GM18858 (cell line): ENCODE results near the gene CDH2.

Source experiments
- ATAC-seq: cut with Tn5 transposase; IDR thresholded peaks from one replicate; pipeline ENCODE4 v1.9.1; 2021; ENCODE audit not compliant: unreplicated experiment

Gene CDH2

DNA sequence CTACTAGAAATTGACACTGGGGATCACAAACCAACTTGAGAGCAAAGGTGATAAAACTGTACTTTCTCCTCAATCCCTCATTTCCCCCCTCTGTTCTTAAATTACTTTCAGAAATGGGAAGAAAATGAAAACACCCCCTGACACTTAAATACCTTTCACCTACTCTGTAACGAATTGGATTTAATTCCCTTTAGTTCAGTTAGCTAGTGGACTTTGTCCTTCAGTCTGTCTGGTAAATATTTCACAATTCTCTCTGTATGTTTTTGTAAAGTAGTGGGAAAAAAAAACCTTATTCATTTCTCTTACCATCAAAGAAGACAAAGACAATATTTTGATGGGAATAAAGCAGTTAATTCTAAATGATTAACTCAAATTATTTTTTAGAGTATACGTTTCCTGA is 85.7 kb downstream of the CDH2 start:
- ATAC-seq: no peak

DNA sequence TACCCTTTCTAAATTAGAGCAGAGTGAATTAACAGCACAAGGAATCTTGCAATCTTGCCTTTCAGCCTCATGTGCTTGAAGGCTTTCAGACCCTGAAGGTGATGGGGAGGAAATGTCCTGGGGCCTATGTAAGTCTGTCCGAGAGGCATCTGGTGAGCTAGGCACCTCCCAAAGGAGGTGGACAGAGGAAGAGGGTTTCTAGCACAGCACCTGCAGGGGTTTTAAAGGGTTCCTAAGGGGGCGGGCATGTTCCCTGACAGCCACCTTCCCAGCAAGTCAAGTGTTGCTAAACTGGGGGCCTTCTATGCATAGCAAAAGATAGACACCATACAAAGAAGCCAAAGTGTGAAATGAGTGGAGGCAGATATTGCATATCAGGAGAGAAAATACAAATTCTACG is 88.5 kb downstream of the CDH2 start:
- no peak for ATAC-seq

DNA sequence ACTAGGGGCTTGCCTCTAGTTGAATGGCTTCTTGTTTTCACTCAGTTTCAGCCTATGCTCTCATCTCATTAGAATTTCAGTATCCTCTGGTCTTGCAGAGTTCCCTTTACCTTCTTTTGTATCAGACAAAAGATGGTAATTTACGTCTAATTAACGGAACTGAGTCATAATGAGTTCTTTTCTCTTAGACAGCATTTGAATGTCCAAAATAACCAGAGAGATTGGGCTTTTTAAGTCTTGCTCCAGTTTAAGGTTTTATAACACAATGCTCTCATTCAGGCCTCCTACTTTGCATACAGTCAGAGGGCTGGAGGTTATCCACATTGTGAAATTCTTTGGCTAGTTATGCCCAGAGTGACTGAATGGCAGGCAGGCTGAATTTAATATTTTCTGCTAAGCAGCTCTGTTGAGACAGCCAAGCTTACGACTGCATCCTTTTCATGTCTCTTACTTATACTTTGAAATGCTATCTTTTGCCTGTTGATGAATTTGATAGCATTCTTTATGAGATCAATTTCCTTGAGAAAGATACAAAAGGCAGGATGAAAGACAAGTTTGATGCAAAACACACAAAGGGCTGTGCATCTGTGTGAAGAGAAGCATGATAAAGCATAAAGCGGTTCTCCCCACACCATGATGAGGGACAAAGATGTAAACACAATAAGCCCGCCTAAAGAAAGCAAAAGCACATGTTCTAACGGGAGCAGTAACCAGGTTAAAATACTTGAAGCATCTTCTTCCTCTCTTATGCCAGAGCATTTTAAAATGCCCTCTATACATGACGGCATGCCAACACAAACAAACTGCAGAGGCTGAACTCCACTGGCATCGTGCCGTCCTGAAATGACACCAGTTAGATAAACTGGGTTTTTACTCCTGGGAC is 90.0 kb downstream of the CDH2 start:
- ATAC-seq: no peak

DNA sequence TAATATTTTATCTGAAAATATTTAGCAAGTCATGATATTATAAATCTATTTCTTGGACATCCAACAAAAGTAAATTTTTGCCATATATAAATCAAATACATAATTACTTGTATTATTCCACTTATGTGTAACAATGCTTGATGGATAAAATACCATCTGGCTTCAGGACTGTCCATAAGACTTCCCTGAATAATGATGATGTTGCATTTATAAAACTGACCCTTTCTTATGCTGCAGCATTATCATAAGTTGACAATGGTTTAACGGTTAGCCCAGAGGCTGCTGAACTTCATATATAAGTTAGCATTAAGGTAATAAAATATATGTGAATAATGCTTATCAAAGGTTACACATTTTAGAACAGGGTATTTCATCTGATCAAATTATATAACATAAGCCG is 95.4 kb downstream of the CDH2 start:
- ATAC-seq: no peak

DNA sequence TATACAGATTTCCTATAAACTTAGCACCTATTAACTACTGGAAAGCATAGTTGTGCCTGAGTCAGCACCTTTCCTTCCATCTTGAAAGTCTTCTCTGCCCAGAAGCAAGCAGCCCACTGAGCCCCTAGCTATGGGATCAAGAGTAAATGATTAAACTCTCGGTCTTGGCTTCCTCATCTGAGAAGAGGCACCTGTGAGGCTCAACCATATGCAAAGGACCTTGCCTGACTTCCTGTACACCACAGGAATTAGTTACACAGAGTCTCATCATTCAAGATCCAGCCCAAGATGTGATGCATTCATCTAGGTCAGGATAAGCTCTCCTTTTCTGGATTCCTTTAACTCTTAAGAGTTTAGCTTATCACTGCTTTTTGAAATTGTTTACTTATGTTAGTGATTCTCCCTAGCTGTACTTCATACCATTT is 96.0 kb downstream of the CDH2 start:
- peak; percentile 78 for ATAC-seq

DNA sequence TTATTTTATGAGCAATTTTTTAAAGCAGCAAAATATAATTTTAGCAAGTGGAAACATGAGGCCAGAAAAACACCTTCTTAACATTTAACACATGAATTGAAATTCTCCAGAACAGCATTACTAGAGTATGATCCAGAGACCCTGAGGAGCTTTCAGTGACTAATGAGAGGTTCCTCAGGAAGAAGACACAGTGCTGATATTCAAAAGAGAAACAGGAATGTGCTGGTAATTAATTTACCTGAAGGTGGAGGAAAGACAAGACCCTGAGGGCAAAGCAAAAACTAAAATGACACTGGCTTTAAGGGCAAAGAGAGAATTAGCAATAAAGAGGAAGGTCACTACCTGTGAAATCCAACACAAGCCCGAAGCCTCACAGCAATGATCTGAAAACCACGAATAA is 97.0 kb downstream of the CDH2 start:
- no peak for ATAC-seq

DNA sequence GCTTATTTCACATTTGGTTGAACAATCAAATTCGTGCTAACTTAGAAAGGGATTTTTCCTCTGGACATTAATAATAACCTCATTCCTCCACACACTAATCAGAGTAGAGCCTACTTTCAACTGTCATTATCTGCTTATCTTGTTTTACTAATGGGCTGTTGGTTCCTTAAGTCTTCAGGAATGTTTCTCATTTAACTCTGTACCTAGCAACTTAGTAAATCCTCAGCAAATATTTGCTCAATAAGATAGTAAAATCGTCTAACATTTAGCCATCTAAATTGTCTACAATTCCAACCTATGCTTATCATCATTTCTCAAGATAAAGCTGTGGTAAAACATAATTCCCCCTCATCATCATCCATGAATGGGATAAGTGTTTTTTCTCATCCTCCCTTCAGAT is 98.1 kb downstream of the CDH2 start:
- no peak for ATAC-seq

DNA sequence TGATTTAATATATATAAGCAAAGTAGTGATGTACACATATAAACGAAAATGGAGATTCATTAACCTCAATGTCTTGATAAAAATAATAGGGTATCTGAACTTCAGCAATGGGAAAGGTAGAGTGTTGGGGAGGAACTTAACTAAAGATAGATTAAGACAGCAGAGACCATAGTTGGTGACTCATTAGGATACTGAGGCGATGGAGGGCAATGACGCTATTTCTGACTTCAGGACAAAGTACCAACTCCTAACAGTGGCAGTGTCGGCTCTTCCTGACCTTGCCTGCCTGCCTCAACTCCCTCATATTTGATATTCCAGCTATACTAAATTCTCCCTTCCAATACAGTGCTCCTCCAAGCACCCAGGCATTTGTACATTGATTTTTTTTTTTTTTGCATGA is 98.6 kb downstream of the CDH2 start:
- ATAC-seq: no peak

DNA sequence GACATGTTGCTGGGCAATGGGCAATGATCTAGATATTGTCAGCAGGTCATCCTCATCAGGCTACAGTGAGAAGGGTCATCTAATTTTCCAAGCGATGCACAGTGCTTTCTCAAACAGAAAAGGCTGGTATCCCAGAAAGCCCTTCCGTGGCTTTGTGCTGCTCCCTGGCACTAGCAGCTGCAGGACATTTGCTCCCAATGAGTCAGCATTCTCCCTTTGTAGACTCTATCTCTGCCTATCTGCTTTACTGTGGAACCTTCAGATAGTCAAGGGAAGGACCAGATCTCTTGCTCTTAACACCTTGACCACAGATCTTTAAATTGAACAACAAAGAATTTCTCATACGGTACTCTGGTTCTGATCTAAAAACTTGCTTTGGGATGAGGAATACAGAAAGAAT is 101.4 kb downstream of the CDH2 start:
- ATAC-seq: no peak

DNA sequence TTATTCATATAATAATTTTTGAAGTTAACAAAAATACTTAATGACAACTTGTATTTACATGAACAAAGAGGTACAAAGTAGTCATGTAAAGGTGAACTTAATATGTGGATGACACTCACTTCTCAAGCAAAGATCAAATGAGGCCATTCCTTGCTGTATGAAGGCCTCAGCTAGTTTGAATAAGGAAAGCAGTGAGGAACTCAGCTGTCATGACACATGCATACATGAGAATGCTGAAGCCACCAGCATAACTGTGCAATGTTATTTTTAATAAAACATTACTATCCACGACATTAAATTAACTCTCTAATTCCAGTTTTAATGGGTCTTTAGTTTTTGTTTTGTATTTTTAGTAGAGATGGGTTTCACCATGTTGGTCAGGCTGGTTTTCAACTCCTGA is 102.9 kb downstream of the CDH2 start:
- no peak for ATAC-seq

DNA sequence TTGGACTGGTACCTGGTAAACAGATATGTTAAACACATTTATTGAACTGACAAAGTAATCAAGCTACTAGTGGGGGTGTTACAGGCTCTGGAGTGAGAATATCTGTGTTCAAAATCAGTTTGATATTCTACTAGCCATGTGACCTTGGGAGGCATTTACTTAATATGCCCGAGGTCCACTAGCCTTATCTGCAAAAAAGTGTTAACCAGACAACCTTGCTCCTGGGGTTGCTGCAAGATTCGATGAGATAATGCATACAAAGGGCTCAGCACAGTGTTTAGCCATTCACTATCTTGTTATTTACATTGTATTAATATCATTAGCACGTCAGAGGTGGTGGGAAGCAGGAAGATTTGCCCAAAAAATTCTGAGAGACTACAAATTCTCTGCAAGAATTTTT is 103.3 kb downstream of the CDH2 start:
- ATAC-seq: no peak

DNA sequence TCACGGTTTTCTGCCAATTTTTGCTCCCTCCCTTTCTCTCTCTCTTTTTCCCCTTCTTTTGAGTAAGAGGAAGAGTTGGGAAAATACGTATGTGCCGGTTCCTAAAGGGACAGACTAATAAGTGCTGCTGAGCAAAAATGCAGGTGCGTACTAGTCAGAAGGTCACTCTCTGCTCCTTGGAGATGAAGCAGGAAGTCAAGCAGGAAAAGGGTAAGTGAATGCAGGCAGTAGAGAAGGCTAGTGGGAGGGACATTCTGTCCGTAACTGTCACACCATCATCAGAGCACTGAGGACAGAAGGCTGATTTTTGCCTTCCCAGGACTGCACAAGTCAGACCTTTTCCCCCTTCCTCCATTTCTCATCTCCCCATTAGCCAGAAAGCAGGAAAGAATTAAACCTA is 105.7 kb downstream of the CDH2 start:
- no peak for ATAC-seq

DNA sequence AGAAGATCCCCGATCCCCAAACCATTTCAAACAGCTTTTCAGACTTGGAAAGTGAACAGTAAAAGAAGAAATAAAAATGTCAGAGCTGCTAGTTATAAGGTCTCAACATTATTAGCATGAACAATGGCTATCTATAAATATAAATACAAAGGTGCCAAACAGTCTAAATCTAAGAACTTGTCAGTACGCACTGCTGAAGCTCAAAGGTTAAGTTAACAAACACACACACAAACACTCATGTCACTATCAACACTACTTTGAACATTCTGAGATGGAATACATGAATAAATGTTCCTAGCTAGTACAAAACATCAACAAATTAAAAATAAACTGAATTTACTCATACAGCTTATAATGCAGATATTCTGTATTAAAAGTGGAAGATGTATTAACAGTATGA is 108.7 kb downstream of the CDH2 start:
- no peak for ATAC-seq

DNA sequence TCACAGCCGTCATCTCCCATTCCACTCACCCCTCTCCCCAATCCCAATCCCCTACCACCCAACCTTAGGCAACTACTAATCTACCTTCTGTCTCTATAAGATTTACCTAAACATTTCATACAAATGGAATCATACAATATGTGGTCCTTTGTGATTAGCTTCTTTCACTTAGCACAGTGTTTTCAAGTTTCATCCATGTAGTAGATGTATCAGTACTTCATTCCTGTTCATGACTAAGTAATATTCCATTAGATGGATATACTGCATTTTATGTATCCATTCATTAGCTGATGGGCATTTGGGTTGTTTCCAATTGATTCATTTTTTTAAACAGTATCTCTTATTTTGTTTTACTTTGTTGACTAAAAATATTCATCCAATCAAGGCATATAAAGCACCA is 109.6 kb downstream of the CDH2 start:
- ATAC-seq: no peak

DNA sequence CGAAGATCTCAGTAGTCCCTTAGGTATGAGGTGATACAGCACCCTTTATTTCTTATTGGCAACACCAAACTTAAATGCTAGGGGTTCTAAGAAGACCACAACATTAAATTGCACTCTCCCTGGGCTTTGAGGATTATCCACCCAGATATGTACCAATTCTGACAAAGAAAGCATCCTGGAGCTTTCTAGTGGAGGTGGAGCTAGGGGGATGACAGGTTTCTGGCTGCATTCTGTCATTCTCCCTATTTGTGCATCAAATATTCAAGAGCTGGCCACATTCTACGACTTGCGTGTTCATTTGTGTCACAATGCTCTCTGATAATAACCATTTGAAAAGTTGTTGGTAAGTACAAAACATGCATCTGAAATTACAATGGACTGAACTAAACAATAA is 111.1 kb downstream of the CDH2 start:
- ATAC-seq: no peak

DNA sequence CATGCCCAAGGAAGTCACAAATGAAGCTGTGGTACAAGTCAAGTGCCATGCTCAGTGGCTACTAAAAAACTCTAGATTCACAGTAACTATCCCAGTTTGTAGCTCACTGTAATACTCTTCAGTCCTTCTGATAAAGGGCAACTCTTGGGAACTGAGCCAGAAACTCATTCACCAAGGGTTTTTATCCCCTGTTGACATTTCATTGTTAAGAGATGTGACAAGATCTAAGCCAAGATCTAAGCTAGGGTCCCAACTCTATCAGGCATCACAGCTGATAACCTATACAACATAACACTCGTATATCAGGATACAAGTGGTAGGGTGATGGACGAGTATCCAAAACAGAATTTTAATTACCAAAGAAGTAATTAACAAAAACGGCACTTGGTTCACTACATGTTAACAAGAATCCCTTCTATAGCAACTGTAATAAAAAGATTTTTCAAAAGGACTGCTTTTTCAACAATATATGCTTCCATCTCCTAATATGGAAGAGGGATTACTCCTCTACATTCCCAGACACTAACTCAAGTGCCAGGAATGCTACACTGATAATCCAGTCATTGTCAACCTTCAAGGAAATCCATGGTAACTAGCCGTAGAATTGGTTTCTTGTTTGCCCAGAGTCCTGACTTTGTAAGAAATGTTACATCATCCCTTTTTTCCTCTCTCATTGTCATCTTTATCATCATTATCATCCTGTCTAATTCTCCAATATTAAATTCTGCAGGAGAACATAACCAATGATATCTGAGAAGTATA is 111.7 kb downstream of the CDH2 start:
- no peak for ATAC-seq

DNA sequence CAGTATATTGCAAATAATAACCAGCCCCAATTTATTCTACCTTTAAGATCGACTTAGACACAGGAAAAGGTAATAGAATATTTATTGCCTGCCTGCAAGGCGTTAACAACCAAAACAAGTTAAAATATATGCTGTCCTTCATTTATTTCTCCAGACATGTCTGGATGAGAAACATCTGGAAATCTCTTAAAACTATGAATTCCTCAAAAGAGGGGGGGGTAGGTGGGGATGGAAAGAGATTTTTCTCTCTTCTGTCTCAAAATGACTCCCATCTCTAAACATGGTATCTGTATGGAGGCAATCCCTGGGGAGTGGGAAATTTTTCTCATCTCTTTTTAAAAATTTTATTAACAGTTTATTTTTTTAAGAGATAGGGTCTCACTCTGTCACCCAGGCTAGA is 113.0 kb downstream of the CDH2 start:
- ATAC-seq: no peak

DNA sequence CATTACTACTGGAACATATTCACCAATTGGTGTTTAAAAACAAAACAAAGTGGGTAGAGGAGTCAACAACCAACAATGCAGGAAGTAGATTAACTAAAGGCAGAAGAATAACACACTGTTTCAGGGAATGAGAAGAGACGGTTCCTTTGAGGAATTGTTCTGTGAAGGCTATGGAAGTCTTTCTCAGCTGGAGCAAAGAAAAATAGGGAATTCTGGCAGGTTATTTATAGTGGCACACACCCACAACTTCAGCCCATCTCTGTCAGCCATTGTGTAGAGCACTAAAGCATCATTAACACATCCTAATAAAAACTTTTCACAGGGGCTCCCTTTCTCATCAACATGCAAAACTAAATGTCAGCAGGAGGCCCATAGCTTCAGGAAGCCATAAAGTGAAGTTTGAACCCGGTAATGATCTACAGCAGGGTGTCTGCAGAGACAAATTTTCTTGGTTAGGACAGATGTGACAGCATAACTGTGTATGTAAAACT is 113.6 kb downstream of the CDH2 start:
- ATAC-seq: no peak

DNA sequence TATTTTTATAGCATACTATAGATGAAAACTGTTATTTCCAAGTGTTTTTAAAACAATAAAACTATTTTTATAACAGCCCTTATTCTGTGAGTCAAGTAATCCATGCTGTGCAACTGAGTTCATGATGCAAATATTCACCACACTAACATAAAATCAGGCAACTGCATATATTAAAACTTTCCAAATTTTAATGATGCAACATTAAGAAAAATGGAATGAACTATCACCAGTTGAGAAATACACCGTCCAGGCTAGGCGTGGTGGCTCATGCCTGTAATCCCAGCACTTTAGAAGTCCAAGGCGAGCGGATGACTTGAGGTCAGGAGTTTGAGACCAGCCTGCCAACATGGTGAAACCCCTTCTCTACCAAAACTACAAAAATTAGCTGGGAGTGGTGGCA is 114.5 kb downstream of the CDH2 start:
- no peak for ATAC-seq

DNA sequence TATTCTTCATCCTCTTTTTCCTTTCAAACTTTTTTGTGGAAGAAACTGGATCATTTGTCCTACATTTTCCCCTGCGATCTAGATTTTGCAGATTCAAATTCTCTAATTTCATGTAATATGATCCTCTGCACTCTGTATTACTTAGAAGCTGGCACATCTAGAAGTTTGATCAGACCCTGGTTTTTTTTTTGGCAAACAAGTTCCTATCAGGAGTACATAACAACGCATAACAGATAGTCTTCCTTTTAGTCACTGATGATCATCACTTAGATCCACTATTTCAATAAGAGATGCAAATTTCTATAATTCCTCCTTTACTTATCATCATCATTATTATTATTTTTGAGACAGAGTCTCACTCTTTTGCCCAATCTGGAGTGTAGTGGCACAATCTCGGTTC is 117.1 kb downstream of the CDH2 start:
- no peak for ATAC-seq

DNA sequence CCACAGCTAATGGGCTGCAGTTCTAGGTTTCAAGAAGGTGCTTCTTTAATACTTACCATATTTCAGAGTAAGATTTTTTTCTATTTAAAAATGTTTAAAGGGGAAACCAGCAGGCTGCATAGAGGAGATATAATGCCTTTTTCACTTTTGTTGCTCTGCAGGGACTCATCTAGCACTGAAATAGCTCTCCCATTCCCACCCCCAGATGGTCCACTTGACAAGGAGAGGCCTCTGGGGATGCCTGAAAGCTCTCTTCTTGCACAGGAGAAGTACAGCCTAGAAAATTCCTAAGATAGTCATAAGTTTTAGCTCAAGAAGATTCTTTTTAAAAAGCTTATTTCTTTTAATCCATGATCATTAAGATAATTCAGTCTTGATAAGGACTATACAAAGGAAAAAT is 126.4 kb downstream of the CDH2 start:
- ATAC-seq: no peak

DNA sequence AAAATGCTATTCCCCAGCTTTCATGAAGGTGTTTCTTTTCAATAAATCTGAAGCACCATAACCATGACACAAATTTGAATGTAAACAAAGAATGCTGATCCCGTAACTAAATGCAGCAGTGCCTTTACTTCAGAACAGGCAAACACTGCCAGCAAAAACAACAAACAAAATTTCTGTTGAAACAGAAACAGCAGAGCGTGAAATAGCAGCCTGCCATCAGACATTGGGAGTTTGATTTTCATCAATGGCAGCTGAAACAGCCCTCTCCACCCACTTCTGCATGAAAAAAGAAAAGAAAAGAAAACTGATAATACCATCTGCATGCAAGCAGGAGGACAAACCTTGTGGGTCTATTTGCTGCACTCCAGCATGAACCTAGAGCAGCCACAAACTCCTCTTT is 128.3 kb downstream of the CDH2 start:
- no peak for ATAC-seq
